SKM-1 (cell line): ENCODE data around the gene GATD1.

Source experiments
- DNase-seq: peaks from one replicate; lab custom pipeline; 2025; ENCODE audit not compliant: unreplicated experiment; lab: John Stamatoyannopoulos, UW

Gene GATD1

GRCh38 chr11:813072-813455, 35.8 kb upstream of the GATD1 start:
- no peak for DNase-seq

- DNase-seq, result no peak
Observed at GRCh38 chr11:812390-812789, 35.1 kb upstream of the GATD1 start.

- no peak for DNase-seq
Observed at GRCh38 chr11:811446-812245, 34.4 kb upstream of the GATD1 start.

GRCh38 chr11:810040-810567, 32.8 kb upstream of the GATD1 start:
- no peak for DNase-seq

- DNase-seq, result peak; percentile 86
Observed at GRCh38 chr11:809287-810039, 32.2 kb upstream of the GATD1 start, which contains the start of gene RPLP2. TSS of gene RPLP2 (plus strand) at chr11:809967. CDS start at chr11:810235, 268 bp downstream.

- DNase-seq, result no peak
Observed at GRCh38 chr11:808427-809286, 31.4 kb upstream of the GATD1 start.

- DNase-seq, result no peak
Observed at GRCh38 chr11:804599-804964, 27.3 kb upstream of the GATD1 start.

- no peak for DNase-seq
Observed at GRCh38 chr11:803770-804598, 26.7 kb upstream of the GATD1 start.

- DNase-seq, result no peak
Observed at GRCh38 chr11:803467-803742, 26.1 kb upstream of the GATD1 start.

- DNase-seq, result no peak
Observed at GRCh38 chr11:802693-803466, 25.6 kb upstream of the GATD1 start.

GRCh38 chr11:802018-802617, 24.8 kb upstream of the GATD1 start:
- DNase-seq, result no peak

- DNase-seq, result no peak
Observed at GRCh38 chr11:801097-801780, 24.0 kb upstream of the GATD1 start.

GRCh38 chr11:800473-800872, 23.2 kb upstream of the GATD1 start:
- no peak for DNase-seq

- no peak for DNase-seq
Observed at GRCh38 chr11:799641-800316, 22.5 kb upstream of the GATD1 start.

- peak; percentile 51 for DNase-seq
Observed at GRCh38 chr11:798093-798713, 20.9 kb upstream of the GATD1 start, which contains the start of gene SLC25A22. TSS of gene SLC25A22 (minus strand) at chr11:798281. CDS start at chr11:795006, 3,275 bp downstream.

- peak; percentile 55 for DNase-seq
Observed at GRCh38 chr11:797296-798092, 20.2 kb upstream of the GATD1 start.
